Panc1 (cell line): ENCODE measurements around the gene ANKRD33B. TPM values are rescaled to one million over a fixed set of nuclear protein-coding genes. Genes with fewer than 3 reads are reported as not detected.

Experiments
- ATAC-seq: fragments of 200-7000 bp; cut with Tn5 transposase; 2 replicates; pipeline ENCODE4 v1.9.1; 2020; ENCODE audit warnings: mild to moderate bottlenecking, moderate library complexity
- BruUV-seq: library from RNA; stranded (reverse); fragments of 400-500 nt; replicated peaks from 2 replicates; lab custom pipeline; 2021; lab: Mats Ljungman, UMichigan
- CTCF ChIA-PET: fragments of 300-600 bp; sonication (Branson Sonifier 250); formaldehyde crosslinking; loops from one replicate; lab custom pipeline; 2022; ENCODE audit warnings: antibody characterized with exemption; lab: Charles Lee
- POLR2A ChIA-PET: fragments of 300-600 bp; sonication (Branson Sonifier 250); formaldehyde crosslinking; loops from one replicate; lab custom pipeline; 2022; ENCODE audit warnings: antibody characterized with exemption; lab: Charles Lee
- DNase-seq: peaks from one replicate; pipeline ENCODE4 v3.0.0-alpha.2; 2010; ENCODE audit warnings: low read depth, low spot score
- H3K27ac ChIP-seq: 2 replicates; pipeline ENCODE4 v1.5.1; 2011; ENCODE audit warnings: mild to moderate bottlenecking, low read length, inconsistent platforms
- H3K27me3 ChIP-seq: fragments of 200-500 bp; sonication (Bioruptor generic); 2 replicates; pipeline ENCODE4 v1.6.0; 2014; ENCODE audit warnings: low read length, inconsistent platforms; ENCODE audit not compliant: control insufficient read depth, insufficient read depth
- H3K36me3 ChIP-seq: fragments of 200-500 bp; sonication (Bioruptor generic); 2 replicates; pipeline ENCODE4 v1.5.1; 2014; ENCODE audit warnings: inconsistent platforms, mild to moderate bottlenecking, low read length, moderate library complexity; ENCODE audit not compliant: control insufficient read depth, insufficient read depth
- H3K4me1 ChIP-seq: 2 replicates; pipeline ENCODE4 v1.5.1; 2011; ENCODE audit warnings: inconsistent platforms, mild to moderate bottlenecking, low read length, moderate library complexity; ENCODE audit not compliant: control insufficient read depth, insufficient read depth
- H3K4me3 ChIP-seq, 2 experiments: 2 replicates each; pipeline ENCODE4 v1.5.1; 2011 to 2012; ENCODE audit warnings: low read depth in 2 of 2, low read length in 2 of 2, mild to moderate bottlenecking in 2 of 2, inconsistent platforms in 1 of 2, moderate library complexity in 1 of 2
- H3K9me3 ChIP-seq: fragments of 200-500 bp; sonication (Bioruptor generic); 2 replicates; pipeline ENCODE4 v1.5.1; 2014; ENCODE audit warnings: low read depth, mild to moderate bottlenecking, inconsistent platforms, low read length, moderate library complexity; ENCODE audit not compliant: control insufficient read depth, insufficient read depth
- POLR2AphosphoS5 ChIP-seq: IDR thresholded peaks from 2 replicates; pipeline ENCODE4 v1.6.1; 2012; ENCODE audit warnings: mild to moderate bottlenecking, low read depth, low read length, moderate library complexity
- SIN3A ChIP-seq: IDR thresholded peaks from 2 replicates; pipeline ENCODE4 v1.6.1; 2012; ENCODE audit warnings: low read depth, mild to moderate bottlenecking, low read length, moderate library complexity, borderline replicate concordance; ENCODE audit not compliant: insufficient read depth
- TCF7L2 ChIP-seq: IDR thresholded peaks from 2 replicates; pipeline ENCODE4 v1.6.1; 2011; ENCODE audit warnings: mild to moderate bottlenecking, low read depth, low read length, inconsistent platforms
- in situ Hi-C: cut with HindIII; loops from 2 replicates; pipeline ENCODE4 v1.10.0; 2016; ENCODE audit warnings: low sequenced_read_pairs, low pct_unique_long_range_greater_than_20kb
- intact Hi-C: fragments of 100-400 bp; cut with micrococcal nuclease; formaldehyde crosslinking; loops from one replicate; pipeline ENCODE4 v1.10.0; 2022; ENCODE audit not compliant: unreplicated experiment
- total RNA-seq: library from RNA; stranded (reverse); gene quantifications from one replicate; pipeline ENCODE4 v1.2.1, GENCODE V29; 2021; ENCODE audit not compliant: unreplicated experiment
- TF ChIP-seq, protein P1 (sequence below): fragments of 450-650 bp; IDR thresholded peaks from 2 replicates; pipeline ENCODE4 v1.5.1; 2017; ENCODE audit warnings: mild to moderate bottlenecking
- TF ChIP-seq, protein P2 (sequence below), 2 experiments: IDR thresholded peaks; 2 replicates each; pipeline ENCODE4 v1.6.1; 2011 to 2012; ENCODE audit warnings: low read depth in 2 of 2, control low read depth in 1 of 2, low read length in 1 of 2, mild to moderate bottlenecking in 1 of 2, moderate library complexity in 1 of 2; ENCODE audit not compliant: insufficient read depth in 1 of 2

ANKRD33B gene
- total RNA-seq, 1 experiment from 2014 or later = 19.1 TPM

DNA sequence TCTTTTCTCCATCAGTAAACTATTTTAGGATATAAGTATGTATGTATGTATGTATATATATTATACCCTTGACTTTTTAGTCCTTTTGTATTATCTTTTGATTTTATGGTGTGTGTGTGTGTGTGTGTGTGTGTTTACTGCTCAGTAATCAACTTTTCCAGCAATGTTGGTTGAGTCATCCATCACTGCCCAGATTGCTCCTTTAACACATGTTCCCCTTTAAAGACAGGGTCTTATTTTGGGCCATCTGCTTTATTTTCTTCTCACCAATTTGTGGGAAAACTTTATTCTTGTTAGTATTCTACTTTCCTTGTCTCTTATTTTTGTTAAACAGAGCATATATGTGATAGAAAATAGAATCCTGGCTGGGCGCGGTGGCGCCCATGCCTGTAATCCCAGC is 28.1 kb downstream of the ANKRD33B start:
- CTCF ChIA-PET = no interaction called here

GRCh38 chr5:10592601-10593000 is 28.7 kb downstream of the ANKRD33B start:
- TF ChIP-seq, protein P1, sequence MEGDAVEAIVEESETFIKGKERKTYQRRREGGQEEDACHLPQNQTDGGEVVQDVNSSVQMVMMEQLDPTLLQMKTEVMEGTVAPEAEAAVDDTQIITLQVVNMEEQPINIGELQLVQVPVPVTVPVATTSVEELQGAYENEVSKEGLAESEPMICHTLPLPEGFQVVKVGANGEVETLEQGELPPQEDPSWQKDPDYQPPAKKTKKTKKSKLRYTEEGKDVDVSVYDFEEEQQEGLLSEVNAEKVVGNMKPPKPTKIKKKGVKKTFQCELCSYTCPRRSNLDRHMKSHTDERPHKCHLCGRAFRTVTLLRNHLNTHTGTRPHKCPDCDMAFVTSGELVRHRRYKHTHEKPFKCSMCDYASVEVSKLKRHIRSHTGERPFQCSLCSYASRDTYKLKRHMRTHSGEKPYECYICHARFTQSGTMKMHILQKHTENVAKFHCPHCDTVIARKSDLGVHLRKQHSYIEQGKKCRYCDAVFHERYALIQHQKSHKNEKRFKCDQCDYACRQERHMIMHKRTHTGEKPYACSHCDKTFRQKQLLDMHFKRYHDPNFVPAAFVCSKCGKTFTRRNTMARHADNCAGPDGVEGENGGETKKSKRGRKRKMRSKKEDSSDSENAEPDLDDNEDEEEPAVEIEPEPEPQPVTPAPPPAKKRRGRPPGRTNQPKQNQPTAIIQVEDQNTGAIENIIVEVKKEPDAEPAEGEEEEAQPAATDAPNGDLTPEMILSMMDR = no peak
- TF ChIP-seq, protein P2, sequence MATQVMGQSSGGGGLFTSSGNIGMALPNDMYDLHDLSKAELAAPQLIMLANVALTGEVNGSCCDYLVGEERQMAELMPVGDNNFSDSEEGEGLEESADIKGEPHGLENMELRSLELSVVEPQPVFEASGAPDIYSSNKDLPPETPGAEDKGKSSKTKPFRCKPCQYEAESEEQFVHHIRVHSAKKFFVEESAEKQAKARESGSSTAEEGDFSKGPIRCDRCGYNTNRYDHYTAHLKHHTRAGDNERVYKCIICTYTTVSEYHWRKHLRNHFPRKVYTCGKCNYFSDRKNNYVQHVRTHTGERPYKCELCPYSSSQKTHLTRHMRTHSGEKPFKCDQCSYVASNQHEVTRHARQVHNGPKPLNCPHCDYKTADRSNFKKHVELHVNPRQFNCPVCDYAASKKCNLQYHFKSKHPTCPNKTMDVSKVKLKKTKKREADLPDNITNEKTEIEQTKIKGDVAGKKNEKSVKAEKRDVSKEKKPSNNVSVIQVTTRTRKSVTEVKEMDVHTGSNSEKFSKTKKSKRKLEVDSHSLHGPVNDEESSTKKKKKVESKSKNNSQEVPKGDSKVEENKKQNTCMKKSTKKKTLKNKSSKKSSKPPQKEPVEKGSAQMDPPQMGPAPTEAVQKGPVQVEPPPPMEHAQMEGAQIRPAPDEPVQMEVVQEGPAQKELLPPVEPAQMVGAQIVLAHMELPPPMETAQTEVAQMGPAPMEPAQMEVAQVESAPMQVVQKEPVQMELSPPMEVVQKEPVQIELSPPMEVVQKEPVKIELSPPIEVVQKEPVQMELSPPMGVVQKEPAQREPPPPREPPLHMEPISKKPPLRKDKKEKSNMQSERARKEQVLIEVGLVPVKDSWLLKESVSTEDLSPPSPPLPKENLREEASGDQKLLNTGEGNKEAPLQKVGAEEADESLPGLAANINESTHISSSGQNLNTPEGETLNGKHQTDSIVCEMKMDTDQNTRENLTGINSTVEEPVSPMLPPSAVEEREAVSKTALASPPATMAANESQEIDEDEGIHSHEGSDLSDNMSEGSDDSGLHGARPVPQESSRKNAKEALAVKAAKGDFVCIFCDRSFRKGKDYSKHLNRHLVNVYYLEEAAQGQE (IDR thresholded peaks at IDR 0.05; ENCODE audit: insufficient read depth in 1 of 2, low read depth in 2 of 2, low read length in 1 of 2) = no peak
- ATAC-seq = no peak
- Histone ChIP-seq H3K4me1 (peaks cover 58% of the 10 kb centered on the region), H3K9me3 (no peaks in the 10 kb centered on the region), H3K36me3 (no peaks in the 10 kb centered on the region), H3K27ac (no peak overlapping the region), H3K4me3 (no peak overlapping the region), H3K27me3 (no peaks in the 10 kb centered on the region)
- intact Hi-C loops = no loop called here
- ChIA-PET POLR2A (no interaction called here), CTCF (no interaction called here)
- in situ Hi-C loops = no loop called here
- DNase-seq = no peak
- BruUV-seq = no TSS peak

More for the DNA sequence above, 28.1 kb downstream of the ANKRD33B start:
- no TSS peak for BruUV-seq
- Histone ChIP-seq H3K4me3 (no peak overlapping the region), H3K27me3 (no peaks in the 10 kb centered on the region), H3K9me3 (no peaks in the 10 kb centered on the region), H3K27ac (no peak overlapping the region), H3K36me3 (no peaks in the 10 kb centered on the region), H3K4me1 (peaks cover 58% of the 10 kb centered on the region)
- DNase-seq (no peak), ATAC-seq (no peak)
- in situ Hi-C loops (no loop called here), intact Hi-C loops (no loop called here)
- TF ChIP-seq, protein P1 = no peak
- TF ChIP-seq POLR2AphosphoS5 (no peak), TCF7L2 (no peak), SIN3A (no peak)
- TF ChIP-seq, protein P2 (IDR thresholded peaks at IDR 0.05; ENCODE audit: insufficient read depth in 1 of 2, low read depth in 2 of 2, low read length in 1 of 2) = no peak
- POLR2A ChIA-PET = no interaction called here
